Kidney (tissue), 14 donors: ENCODE measurements around the gene RBX1. TPM values are rescaled to one million over a fixed set of nuclear protein-coding genes. Genes with fewer than 3 reads are reported as not detected.

Source experiments
- DNase-seq, 5 donors: peaks; one replicate each; pipeline ENCODE4 v3.0.0-alpha.2; 2013 to 2020
- FAIRE-seq: peaks from 2 replicates; lab custom pipeline; 2012; peaks lifted over from hg19 to GRCh38; lab: Jason Lieb, UNC
- H3K27ac ChIP-seq, 2 donors: one replicate each; pipeline ENCODE4 v1.7.0; 2013; ENCODE audit warnings: low read depth in 2 of 2, low read length in 2 of 2, inconsistent platforms in 1 of 2
- H3K27me3 ChIP-seq: one replicate; pipeline ENCODE4 v1.7.1; 2013; ENCODE audit warnings: low read length, inconsistent platforms; ENCODE audit not compliant: control insufficient read depth, insufficient read depth
- H3K36me3 ChIP-seq, 3 donors: one replicate each; pipeline versions ENCODE4 v1.7.0 to v1.7.1; 2013; ENCODE audit warnings: low read length in 3 of 3, control low read depth in 1 of 3, inconsistent platforms in 1 of 3; ENCODE audit not compliant: insufficient read depth in 3 of 3, control insufficient read depth in 2 of 3
- H3K4me1 ChIP-seq, 3 donors: one replicate each; pipeline versions ENCODE4 v1.7.0 to v1.7.1; 2013; ENCODE audit warnings: low read length in 3 of 3, inconsistent platforms in 1 of 3, low read depth in 1 of 3; ENCODE audit not compliant: control insufficient read depth in 2 of 3, insufficient read depth in 2 of 3
- H3K4me3 ChIP-seq, 3 donors: one replicate each; pipeline versions ENCODE4 v1.7.0 to v1.8.1; 2013; ENCODE audit warnings: low read length in 3 of 3, control low read depth in 1 of 3, inconsistent platforms in 1 of 3
- H3K9ac ChIP-seq, 3 donors: one replicate each; pipeline versions ENCODE4 v1.7.0 to v1.7.1; 2013; ENCODE audit warnings: low read length in 3 of 3, control low read depth in 1 of 3, inconsistent platforms in 1 of 3
- H3K9me3 ChIP-seq, 3 donors: one replicate each; pipeline versions ENCODE4 v1.7.0 to v1.7.1; 2013; ENCODE audit warnings: low read length in 3 of 3, control low read depth in 1 of 3, inconsistent platforms in 1 of 3; ENCODE audit not compliant: control insufficient read depth in 2 of 3, insufficient read depth in 1 of 3
- intact Hi-C: fragments of 100-400 bp; cut with DNase I; formaldehyde crosslinking; loops from one replicate; pipeline ENCODE4 v1.11.1; 2022
- polyA plus RNA-seq: library from polyadenylated mRNA; stranded (reverse); fragments of 350-450 nt; fragmentation: Illumina TruSeq; extraction: RNeasy Lipid Tissue Mini Kit (QIAGEN cat#74804); gene quantifications from one replicate; pipeline ENCODE4 v1.2.3, GENCODE V29; 2014; ENCODE audit warnings: low read depth, low replicate concordance; ENCODE audit not compliant: insufficient read depth
- total RNA-seq: library from RNA; stranded (reverse); fragmentation: NEBNext Ultra II Directional; extraction: Animal tissue kit (Norgen Biotek cat#: 25700); gene quantifications from one replicate; pipeline ENCODE4 v1.2.1, GENCODE V29; 2021
- TF ChIP-seq, protein P1 (sequence below): IDR thresholded peaks from 3 replicates; pipeline ENCODE4 v1.5.1; 2012; ENCODE audit warnings: mild to moderate bottlenecking, moderate library complexity, borderline replicate concordance; ENCODE audit not compliant: insufficient read depth; ENCODE audit errors: extremely low read depth
- donor health status: control.
- donor health status: control.
- donor health status: control.
- donor health status: control.
- donor health status: control.
- donor health status: DM: yes; HTN: yes; CAD: no.
- donor health status: Normal renal cell carcinoma (clear cell type).

RBX1 gene
- total and polyA plus RNA-seq, 2 donors from 2014 or later, result 56.2 to 92.2 TPM

DNA sequence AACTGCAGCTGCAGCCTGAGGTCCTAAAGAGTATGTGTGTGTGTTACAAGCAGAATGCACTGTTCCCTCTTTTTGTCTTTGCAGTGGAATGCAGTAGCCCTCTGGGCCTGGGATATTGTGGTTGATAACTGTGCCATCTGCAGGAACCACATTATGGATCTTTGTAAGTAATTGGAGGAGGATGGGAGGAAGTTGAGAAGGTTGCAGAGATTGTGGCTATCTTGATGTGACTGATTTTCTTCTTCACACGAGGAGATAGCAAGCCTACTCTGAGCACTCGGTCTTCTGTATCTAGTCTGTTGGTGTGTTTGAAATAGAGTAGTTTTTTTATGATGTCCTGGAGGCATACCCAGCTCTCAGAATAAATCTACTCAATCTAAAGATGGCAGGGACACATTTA, 2.3 kb downstream of the RBX1 start:
- Histone ChIP-seq H3K9me3 (no peaks in the 10 kb centered on the region), H3K9ac (no peak overlapping the region), H3K27ac (no peak overlapping the region), H3K36me3 (peaks cover 3 to 6% (median 4%) of the 10 kb centered on the region in 3 donors), H3K27me3 (no peaks in the 10 kb centered on the region), H3K4me3 (peak overlapping the region in 1 of 3 donors; percentile 3), H3K4me1 (peaks cover 2 to 8% (median 7%) of the 10 kb centered on the region in 3 donors)
- intact Hi-C loops, result loop anchor here (10.0 kb wide), 1 partner anchor 141 kb away; the partner anchor contains the start of gene EP300
- FAIRE-seq (no peak), DNase-seq (no peak)
- TF ChIP-seq, protein P1, sequence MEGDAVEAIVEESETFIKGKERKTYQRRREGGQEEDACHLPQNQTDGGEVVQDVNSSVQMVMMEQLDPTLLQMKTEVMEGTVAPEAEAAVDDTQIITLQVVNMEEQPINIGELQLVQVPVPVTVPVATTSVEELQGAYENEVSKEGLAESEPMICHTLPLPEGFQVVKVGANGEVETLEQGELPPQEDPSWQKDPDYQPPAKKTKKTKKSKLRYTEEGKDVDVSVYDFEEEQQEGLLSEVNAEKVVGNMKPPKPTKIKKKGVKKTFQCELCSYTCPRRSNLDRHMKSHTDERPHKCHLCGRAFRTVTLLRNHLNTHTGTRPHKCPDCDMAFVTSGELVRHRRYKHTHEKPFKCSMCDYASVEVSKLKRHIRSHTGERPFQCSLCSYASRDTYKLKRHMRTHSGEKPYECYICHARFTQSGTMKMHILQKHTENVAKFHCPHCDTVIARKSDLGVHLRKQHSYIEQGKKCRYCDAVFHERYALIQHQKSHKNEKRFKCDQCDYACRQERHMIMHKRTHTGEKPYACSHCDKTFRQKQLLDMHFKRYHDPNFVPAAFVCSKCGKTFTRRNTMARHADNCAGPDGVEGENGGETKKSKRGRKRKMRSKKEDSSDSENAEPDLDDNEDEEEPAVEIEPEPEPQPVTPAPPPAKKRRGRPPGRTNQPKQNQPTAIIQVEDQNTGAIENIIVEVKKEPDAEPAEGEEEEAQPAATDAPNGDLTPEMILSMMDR, result no peak

DNA sequence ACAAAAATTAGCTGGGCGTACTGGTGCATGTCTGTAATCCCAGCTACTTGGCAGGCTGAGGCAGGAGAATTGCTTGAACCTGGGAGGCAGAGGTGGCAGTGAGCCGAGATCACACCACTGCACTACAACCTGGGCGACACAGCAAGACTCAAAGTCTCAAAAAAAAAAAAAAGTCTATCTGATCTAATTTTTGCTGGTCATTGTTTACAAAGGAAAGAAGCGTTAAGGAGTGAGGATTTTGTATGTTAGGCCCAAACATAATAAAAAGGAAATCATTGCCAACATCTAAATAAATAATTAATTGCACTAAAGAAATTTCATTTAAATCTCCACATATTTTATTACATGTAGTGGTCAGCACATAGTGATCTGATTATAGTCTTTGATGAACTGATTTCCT, 2.9 kb downstream of the RBX1 start:
- H3K27ac ChIP-seq, result no peak overlapping the region
- intact Hi-C loops, result loop anchor here (10.0 kb wide), 1 partner anchor 141 kb away; the partner anchor contains the start of gene EP300
- DNase-seq, result no peak
- TF ChIP-seq, protein P1, result no peak
- FAIRE-seq, result no peak
- no peaks in the 10 kb centered on the region for H3K9me3 ChIP-seq
- no peak overlapping the region for H3K9ac ChIP-seq
- H3K4me1 ChIP-seq, result peaks cover 2 to 8% (median 7%) of the 10 kb centered on the region in 3 donors
- H3K4me3 ChIP-seq, result no peak overlapping the region
- H3K27me3 ChIP-seq, result no peaks in the 10 kb centered on the region
- H3K36me3 ChIP-seq, result peaks cover 3 to 6% (median 4%) of the 10 kb centered on the region in 3 donors

DNA sequence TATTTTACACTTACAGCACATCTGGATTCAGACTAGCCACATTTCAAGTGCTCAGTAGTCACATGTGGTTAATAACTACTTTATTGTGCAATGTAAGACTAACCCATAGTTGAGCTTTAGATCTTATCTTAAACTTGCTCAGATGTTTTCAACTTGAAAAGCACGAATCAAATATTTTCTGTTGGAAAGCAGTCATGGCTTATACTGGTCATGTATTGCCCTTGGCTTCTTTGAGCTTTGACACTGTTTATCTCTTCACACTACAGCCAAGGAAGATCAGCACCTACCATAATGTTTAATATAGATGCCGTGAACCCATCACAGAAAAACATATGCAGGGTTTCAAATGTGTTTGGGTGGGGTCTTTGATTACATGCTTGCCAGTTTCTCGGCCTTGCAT, 4.4 kb downstream of the RBX1 start:
- H3K9me3 ChIP-seq, result no peaks in the 10 kb centered on the region
- DNase-seq, result no peak
- H3K9ac ChIP-seq, result no peak overlapping the region
- H3K4me1 ChIP-seq, result peaks cover 2 to 8% (median 7%) of the 10 kb centered on the region in 3 donors
- no peak overlapping the region for H3K4me3 ChIP-seq
- H3K36me3 ChIP-seq, result peaks cover 3 to 6% (median 4%) of the 10 kb centered on the region in 3 donors
- TF ChIP-seq, protein P1, result no peak
- H3K27me3 ChIP-seq, result no peaks in the 10 kb centered on the region
- intact Hi-C loops, result loop anchor here (10.0 kb wide), 1 partner anchor 139 kb away; the partner anchor contains the start of gene EP300
- no peak for FAIRE-seq
- H3K27ac ChIP-seq, result no peak overlapping the region
